ENCODE measurements around the gene RAB9A. TPM values are rescaled to one million over a fixed set of nuclear protein-coding genes. Genes with fewer than 3 reads are reported as not detected.

Gene RAB9A
- total RNA-seq, 1 experiment from 2014 or later = 26.7 TPM

DNA sequence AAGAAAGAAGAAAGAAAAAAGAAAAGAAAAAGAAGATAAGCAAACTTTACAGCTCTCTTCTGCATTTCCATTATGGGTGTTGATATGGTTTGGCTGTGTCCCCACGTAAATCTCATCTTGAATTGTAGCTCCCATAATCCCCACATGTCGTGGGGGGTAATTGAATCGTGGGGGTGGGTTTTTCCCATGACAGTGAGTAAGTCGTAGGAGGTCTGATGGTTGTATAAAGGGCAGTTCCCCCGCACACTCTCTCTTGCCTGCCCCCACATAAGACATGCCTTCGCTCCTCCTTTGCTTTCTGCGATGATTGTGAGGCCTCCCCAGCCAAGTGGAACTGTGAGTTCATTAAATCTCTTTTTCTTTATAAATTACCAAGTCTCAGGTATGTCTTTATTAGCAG lies 7.3 kb upstream of the RAB9A start:
- H3K27ac ChIP-seq = no peak overlapping the region
- ChIA-PET POLR2A (ENCODE audit: unreplicated experiment) (no interaction called here), CTCF (no interaction called here)
- H3K4me3 ChIP-seq = no peak overlapping the region
- H2AFZ ChIP-seq = no peak overlapping the region
- peaks cover 16% of the 10 kb centered on the region for H3K4me1 ChIP-seq (replicated peaks; ENCODE audit: insufficient read depth)
- TF ChIP-seq EZH2 (IDR thresholded peaks at IDR 0.05; ENCODE audit: low read depth) (no peak), CTCF (conservative IDR thresholded peaks at IDR 0.05) (no peak)
- no peak for DNase-seq
- H3K9me3 ChIP-seq (ENCODE audit: insufficient read depth, low read depth) = no peaks in the 10 kb centered on the region
- no peaks in the 10 kb centered on the region for H3K9me2 ChIP-seq (ENCODE audit: insufficient read depth)
- H3K27me3 ChIP-seq (ENCODE audit: insufficient read depth, low read depth) = no peaks in the 10 kb centered on the region
- no peaks in the 10 kb centered on the region for H3K36me3 ChIP-seq (ENCODE audit: low read depth)
- intact Hi-C loops (cut with micrococcal nuclease; ENCODE audit: unreplicated experiment) = no loop called here
- H4K20me1 ChIP-seq (ENCODE audit: insufficient read depth) = no peaks in the 10 kb centered on the region
- no peaks in the 10 kb centered on the region for H3K79me2 ChIP-seq (ENCODE audit: low read depth)
- no peak overlapping the region for H3K4me2 ChIP-seq
- no TSS peak for BruUV-seq (replicated peaks)
- H3F3A ChIP-seq (ENCODE audit: insufficient read depth, low read depth) = peaks cover 7% of the 10 kb centered on the region; the same call in 1 of the 2 replicates

DNA sequence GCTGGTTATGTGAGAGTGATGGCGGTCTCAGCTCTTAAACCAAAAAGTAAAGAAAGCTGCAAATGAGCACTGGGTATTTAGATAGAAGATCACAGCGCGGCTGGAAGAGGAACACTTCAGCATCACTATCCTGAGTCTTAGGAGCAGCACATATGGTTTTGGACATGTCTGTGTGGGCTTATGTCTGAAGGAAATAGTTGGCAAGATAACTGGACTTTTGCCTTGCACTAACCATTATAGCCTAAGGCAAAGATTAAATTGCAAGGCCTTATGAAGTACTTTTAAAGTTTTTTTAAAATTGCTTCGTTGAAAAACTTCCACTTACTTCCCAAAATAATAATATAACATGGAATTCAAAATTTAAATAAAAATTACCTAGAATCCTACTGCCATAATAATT lies 4.6 kb upstream of the RAB9A start:
- DNase-seq = no peak
- BruUV-seq (replicated peaks) = no TSS peak
- Histone ChIP-seq H2AFZ (no peak overlapping the region), H3K9me3 (ENCODE audit: insufficient read depth, low read depth) (no peaks in the 10 kb centered on the region), H3K4me3 (no peak overlapping the region), H3K4me2 (peak overlapping the region; percentile 56; the same call in 1 of the 2 replicates), H4K20me1 (ENCODE audit: insufficient read depth) (no peaks in the 10 kb centered on the region), H3K27me3 (ENCODE audit: insufficient read depth, low read depth) (no peaks in the 10 kb centered on the region), H3K36me3 (ENCODE audit: low read depth) (no peaks in the 10 kb centered on the region), H3K4me1 (replicated peaks; ENCODE audit: insufficient read depth) (peaks cover 16% of the 10 kb centered on the region), H3K9me2 (ENCODE audit: insufficient read depth) (no peaks in the 10 kb centered on the region), H3K79me2 (ENCODE audit: low read depth) (peaks cover 3% of the 10 kb centered on the region), H3K27ac (peak overlapping the region; percentile 61), H3F3A (ENCODE audit: insufficient read depth, low read depth) (peaks cover 7% of the 10 kb centered on the region; the same call in 1 of the 2 replicates)
- POLR2A ChIA-PET (ENCODE audit: unreplicated experiment) = no interaction called here
- no peak for TF ChIP-seq CTCF (conservative IDR thresholded peaks at IDR 0.05)
- CTCF ChIA-PET = no interaction called here
- intact Hi-C loops (cut with micrococcal nuclease; ENCODE audit: unreplicated experiment) = no loop called here

GRCh38 chrX:13685126-13685763 lies 3.7 kb upstream of the RAB9A start:
- Histone ChIP-seq H3K36me3 (ENCODE audit: low read depth) (no peaks in the 10 kb centered on the region), H3K9me2 (ENCODE audit: insufficient read depth) (no peaks in the 10 kb centered on the region), H3K4me2 (peak overlapping the region; percentile 56), H3F3A (ENCODE audit: insufficient read depth, low read depth) (peaks cover 7% of the 10 kb centered on the region; the same call in 1 of the 2 replicates), H3K27me3 (ENCODE audit: insufficient read depth, low read depth) (no peaks in the 10 kb centered on the region), H3K79me2 (ENCODE audit: low read depth) (peaks cover 12% of the 10 kb centered on the region), H3K4me1 (replicated peaks; ENCODE audit: insufficient read depth) (peaks cover 18% of the 10 kb centered on the region), H3K27ac (peak overlapping the region; percentile 62), H3K9me3 (ENCODE audit: insufficient read depth, low read depth) (no peaks in the 10 kb centered on the region), H2AFZ (no peak overlapping the region), H4K20me1 (ENCODE audit: insufficient read depth) (no peaks in the 10 kb centered on the region), H3K4me3 (no peak overlapping the region)
- peak in 1 of 2 experiments; percentile 64 for DNase-seq
- no TSS peak for BruUV-seq (replicated peaks)
- CTCF ChIA-PET = no interaction called here
- POLR2A ChIA-PET (ENCODE audit: unreplicated experiment) = interaction anchor here (0.6 to 0.7 kb wide), 3 partner anchors 14 to 344 kb away, joined by 3 to 7 read pairs (median 5); partner anchors contain the start of gene GEMIN8
- TF ChIP-seq EZH2 (IDR thresholded peaks at IDR 0.05; ENCODE audit: low read depth) (no peak), CTCF (conservative IDR thresholded peaks at IDR 0.05) (no peak)
- intact Hi-C loops (cut with micrococcal nuclease; ENCODE audit: unreplicated experiment) = no loop called here

Data from PC-9 (cell line).